Activated B cell treated with CpG ODN at 0.5 μM for 24 hours (primary cell): ENCODE results near the gene KCNMA1. TPM values are rescaled to one million over a fixed set of nuclear protein-coding genes. Genes with fewer than 3 reads are reported as not detected.

ENCODE experiments used
- ATAC-seq: fragments of 200-7000 bp; cut with Tn5 transposase; one replicate; pipeline ENCODE4 v1.10.0; 2021; ENCODE audit warnings: low read depth, mild to moderate bottlenecking, moderate library complexity
- CTCF ChIA-PET: fragments of 350-600 bp; sonication (Branson Sonifier 250); formaldehyde crosslinking; loops from one replicate; lab custom pipeline; 2021; ENCODE audit warnings: antibody characterized with exemption; lab: Charles Lee
- POLR2A ChIA-PET: fragments of 350-600 bp; sonication (Branson Sonifier 250); formaldehyde crosslinking; loops from one replicate; lab custom pipeline; 2021; ENCODE audit warnings: antibody characterized with exemption; lab: Charles Lee
- DNase-seq: peaks from one replicate; pipeline ENCODE4 v3.0.0; 2022
- H3K27ac Mint-ChIP-seq: one replicate; pipeline ENCODE4 v1.8.0; 2020; ENCODE audit warnings: mixed read lengths
- H3K27me3 Mint-ChIP-seq: one replicate; pipeline ENCODE4 v1.8.0; 2021; ENCODE audit warnings: mixed read lengths
- H3K36me3 Mint-ChIP-seq: one replicate; pipeline ENCODE4 v1.8.0; 2021; ENCODE audit warnings: low read depth, mixed read lengths
- H3K4me1 Mint-ChIP-seq: one replicate; pipeline ENCODE4 v1.8.0; 2021; ENCODE audit warnings: mixed read lengths
- H3K4me3 Mint-ChIP-seq: one replicate; pipeline ENCODE4 v1.8.0; 2020; ENCODE audit warnings: mild to moderate bottlenecking, mixed read lengths
- H3K9me3 Mint-ChIP-seq: one replicate; pipeline ENCODE4 v1.8.0; 2020; ENCODE audit warnings: mixed read lengths
- intact Hi-C: fragments of 100-400 bp; cut with micrococcal nuclease; formaldehyde crosslinking; loops from one replicate; pipeline ENCODE4 v1.15.1; 2024
- total RNA-seq: library from RNA; stranded (reverse); gene quantifications from 2 replicates; pipeline ENCODE4 v1.2.3, GENCODE V29; 2022
- TF ChIP-seq, protein P1 (sequence below): fragments of 200-600 bp; IDR thresholded peaks from one replicate; pipeline ENCODE4 v1.8.0; 2022; ENCODE audit warnings: antibody characterized with exemption, mild to moderate bottlenecking

The KCNMA1 gene
- total RNA-seq, 1 donor from 2014 or later = 3.7 TPM

DNA sequence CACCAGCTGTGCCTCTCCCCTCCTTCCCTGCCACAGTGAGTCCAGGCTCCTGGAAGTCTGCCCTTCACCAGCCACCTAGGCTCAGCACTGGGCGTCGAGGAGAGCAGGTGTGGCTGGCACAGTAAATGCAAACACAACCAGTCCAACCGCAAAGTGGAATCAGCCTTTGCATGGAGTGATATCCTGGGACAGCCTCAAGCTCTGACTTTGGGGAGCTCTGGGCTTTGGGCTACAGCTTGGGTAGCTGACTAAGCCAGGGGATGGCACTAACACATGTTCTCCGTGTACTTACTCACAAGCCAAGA is 312.4 kb downstream of the KCNMA1 start:
- DNase-seq (no peak), ATAC-seq (no peak)
- Mint-ChIP-seq H3K9me3 (no peaks in the 10 kb centered on the region), H3K27me3 (peaks cover 2% of the 10 kb centered on the region), H3K27ac (no peak overlapping the region), H3K36me3 (no peaks in the 10 kb centered on the region), H3K4me1 (no peaks in the 10 kb centered on the region), H3K4me3 (no peak overlapping the region)
- ChIA-PET POLR2A (no interaction called here), CTCF (no interaction called here)
- TF ChIP-seq, protein P1, sequence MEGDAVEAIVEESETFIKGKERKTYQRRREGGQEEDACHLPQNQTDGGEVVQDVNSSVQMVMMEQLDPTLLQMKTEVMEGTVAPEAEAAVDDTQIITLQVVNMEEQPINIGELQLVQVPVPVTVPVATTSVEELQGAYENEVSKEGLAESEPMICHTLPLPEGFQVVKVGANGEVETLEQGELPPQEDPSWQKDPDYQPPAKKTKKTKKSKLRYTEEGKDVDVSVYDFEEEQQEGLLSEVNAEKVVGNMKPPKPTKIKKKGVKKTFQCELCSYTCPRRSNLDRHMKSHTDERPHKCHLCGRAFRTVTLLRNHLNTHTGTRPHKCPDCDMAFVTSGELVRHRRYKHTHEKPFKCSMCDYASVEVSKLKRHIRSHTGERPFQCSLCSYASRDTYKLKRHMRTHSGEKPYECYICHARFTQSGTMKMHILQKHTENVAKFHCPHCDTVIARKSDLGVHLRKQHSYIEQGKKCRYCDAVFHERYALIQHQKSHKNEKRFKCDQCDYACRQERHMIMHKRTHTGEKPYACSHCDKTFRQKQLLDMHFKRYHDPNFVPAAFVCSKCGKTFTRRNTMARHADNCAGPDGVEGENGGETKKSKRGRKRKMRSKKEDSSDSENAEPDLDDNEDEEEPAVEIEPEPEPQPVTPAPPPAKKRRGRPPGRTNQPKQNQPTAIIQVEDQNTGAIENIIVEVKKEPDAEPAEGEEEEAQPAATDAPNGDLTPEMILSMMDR = no peak
- intact Hi-C loops = no loop called here

DNA sequence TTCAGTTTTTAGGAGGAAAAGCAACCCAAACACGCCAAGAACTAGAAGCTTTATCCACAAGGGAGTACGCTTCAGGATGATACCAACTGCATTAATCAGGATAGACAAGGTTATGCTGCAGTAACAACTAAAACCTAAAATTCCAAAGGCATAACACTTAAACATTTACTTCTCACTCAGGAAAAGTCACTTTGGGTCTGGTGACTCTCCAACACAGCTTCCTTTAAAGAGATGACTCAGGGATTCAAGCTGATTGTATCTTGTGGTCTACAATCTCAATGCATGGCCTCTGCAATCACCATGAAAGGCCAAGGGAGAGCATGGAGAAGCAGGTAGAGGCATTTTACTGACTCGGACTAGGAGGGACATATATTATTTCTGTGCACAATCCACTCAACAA is 315.8 kb downstream of the KCNMA1 start:
- no peak for DNase-seq
- Mint-ChIP-seq H3K4me1 (no peaks in the 10 kb centered on the region), H3K36me3 (no peaks in the 10 kb centered on the region), H3K27me3 (peaks cover 2% of the 10 kb centered on the region), H3K4me3 (no peak overlapping the region), H3K27ac (no peak overlapping the region), H3K9me3 (no peaks in the 10 kb centered on the region)
- CTCF ChIA-PET = no interaction called here
- ATAC-seq = no peak
- TF ChIP-seq, protein P1 = no peak
- intact Hi-C loops = no loop called here
- POLR2A ChIA-PET = no interaction called here

DNA sequence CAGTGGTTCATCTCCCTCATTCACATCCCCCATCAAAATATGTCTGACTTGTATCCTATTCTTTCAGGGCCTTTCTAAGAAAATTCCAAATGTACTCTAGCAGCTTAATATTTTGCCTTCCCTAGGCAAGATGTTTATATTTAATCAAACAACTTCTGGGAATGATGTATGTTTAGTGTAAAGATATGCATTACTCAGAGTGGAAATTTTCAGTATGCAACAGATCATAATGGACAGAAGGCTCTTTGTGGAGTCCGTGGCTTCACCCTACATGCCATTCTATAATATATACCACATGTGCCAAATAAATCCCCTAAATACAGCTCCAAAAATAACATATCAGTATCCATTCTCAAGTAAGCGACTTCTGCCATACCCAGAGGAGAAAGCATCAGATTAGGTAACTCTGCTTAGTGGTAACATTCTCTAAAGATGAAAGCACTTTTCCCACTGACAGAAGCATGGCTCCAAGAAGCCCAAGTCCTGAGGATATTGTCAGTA is 316.6 kb downstream of the KCNMA1 start:
- no peaks in the 10 kb centered on the region for H3K36me3 Mint-ChIP-seq
- CTCF ChIA-PET = no interaction called here
- no peaks in the 10 kb centered on the region for H3K9me3 Mint-ChIP-seq
- H3K4me3 Mint-ChIP-seq = no peak overlapping the region
- no peaks in the 10 kb centered on the region for H3K4me1 Mint-ChIP-seq
- ATAC-seq (no peak), DNase-seq (no peak)
- POLR2A ChIA-PET = no interaction called here
- no peak overlapping the region for H3K27ac Mint-ChIP-seq
- TF ChIP-seq, protein P1 = no peak
- intact Hi-C loops = no loop called here
- no peaks in the 10 kb centered on the region for H3K27me3 Mint-ChIP-seq

DNA sequence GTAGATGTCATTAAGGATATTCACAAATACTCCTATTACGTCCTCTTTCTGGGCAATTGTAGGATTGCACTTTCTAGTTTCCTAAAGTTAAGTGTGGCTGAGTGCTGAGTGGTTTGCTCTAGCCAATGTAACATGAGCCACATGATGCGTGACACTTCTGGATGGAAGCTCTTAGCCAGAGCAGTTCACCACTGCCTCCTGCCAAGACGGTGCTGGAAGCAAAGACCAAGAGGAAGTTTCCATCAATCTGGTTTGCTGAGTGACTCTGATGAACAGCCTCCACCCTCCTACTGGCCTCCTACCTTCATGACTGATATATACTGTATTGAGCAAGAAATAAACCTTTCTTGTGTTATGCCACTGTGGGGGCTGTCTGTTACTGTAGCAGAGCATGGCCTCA is 318.1 kb downstream of the KCNMA1 start:
- Mint-ChIP-seq H3K9me3 (no peaks in the 10 kb centered on the region), H3K4me3 (no peak overlapping the region), H3K36me3 (no peaks in the 10 kb centered on the region), H3K27me3 (no peaks in the 10 kb centered on the region), H3K4me1 (no peaks in the 10 kb centered on the region), H3K27ac (no peak overlapping the region)
- POLR2A ChIA-PET = no interaction called here
- ATAC-seq (no peak), DNase-seq (no peak)
- intact Hi-C loops = no loop called here
- TF ChIP-seq, protein P1 = no peak
- CTCF ChIA-PET = no interaction called here

DNA sequence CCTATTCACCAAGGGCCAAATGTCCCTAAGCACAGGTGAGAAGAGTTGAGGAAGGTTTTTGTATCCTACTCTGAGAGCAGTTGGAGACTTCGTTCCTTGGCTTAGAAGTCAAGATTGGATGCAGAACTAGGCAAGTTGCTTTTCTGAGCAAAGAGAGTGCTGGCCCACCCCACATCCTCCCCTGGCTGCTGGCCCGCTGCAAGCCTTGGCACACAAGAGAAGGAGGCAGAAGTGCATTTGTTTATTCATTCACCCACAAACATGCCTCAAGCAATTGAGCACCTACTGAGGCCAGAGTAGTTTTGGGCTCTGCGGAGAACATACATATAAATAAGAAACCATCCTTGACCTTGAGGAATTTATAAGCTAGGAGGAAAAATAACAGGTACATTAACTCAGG is 318.9 kb downstream of the KCNMA1 start:
- no peak overlapping the region for H3K27ac Mint-ChIP-seq
- TF ChIP-seq, protein P1 = no peak
- intact Hi-C loops = no loop called here
- ATAC-seq (no peak), DNase-seq (no peak)
- CTCF ChIA-PET = no interaction called here
- H3K4me3 Mint-ChIP-seq = no peak overlapping the region
- POLR2A ChIA-PET = no interaction called here
- H3K9me3 Mint-ChIP-seq = no peaks in the 10 kb centered on the region
- H3K36me3 Mint-ChIP-seq = no peaks in the 10 kb centered on the region
- H3K4me1 Mint-ChIP-seq = no peaks in the 10 kb centered on the region
- H3K27me3 Mint-ChIP-seq = no peaks in the 10 kb centered on the region
